NOMO-1 treated with DMSO at 0.1 percent for 48 hours (cell line): Measurements from ENCODE around the gene CCDC148.
A peak's percentile ranks its signal among the peaks of the same experiment; 100 is the strongest.
"Not testable (repeated sequence)": the region's sequence is repeated elsewhere in the genome, so short reads cannot be mapped to it uniquely, and the experiment has no call there.

Experiments
- DNase-seq: peaks from one replicate; lab custom pipeline; 2025; ENCODE audit not compliant: unreplicated experiment; lab: John Stamatoyannopoulos, UW

The CCDC148 gene

DNA sequence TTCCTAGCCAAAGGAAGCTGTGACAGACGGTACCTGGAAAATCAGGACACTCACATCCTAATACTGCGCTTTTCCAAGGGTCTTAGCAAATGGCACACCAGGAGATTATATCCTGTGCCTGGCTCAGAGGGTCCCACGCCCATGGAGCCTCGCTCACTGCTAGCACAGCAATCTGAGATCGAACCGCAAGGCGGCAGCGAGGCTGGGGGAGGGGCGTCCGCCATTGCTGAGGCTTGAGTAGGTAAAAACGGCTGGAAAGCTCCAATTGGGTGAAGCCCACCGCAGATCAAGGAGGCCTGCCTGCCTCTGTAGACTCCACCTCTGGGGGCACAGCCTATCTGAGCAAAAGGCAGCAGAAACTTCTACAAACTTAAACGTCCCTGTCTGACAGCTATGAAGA is 22.8 kb downstream of the CCDC148 start:
- not testable (repeated sequence) for DNase-seq

DNA sequence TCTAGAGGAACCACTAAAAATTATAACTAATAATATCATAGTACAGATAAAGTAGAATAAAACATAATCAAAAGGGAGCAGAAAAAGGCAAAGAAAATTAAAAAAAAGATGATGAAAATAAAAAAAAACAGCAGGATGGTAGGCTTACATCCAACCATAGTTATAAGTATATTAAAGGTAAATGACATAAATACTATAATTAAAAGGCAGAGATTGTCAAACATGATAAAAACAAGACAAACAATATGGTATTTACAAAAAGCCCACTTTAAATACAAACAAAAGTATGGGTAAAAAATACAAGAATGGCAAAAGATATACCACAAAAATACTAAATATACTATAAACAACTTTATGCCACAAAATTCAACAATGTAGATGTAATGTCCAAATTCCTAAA is 24.4 kb downstream of the CCDC148 start:
- no peak for DNase-seq

GRCh38 chr2:158414538-158414937 is 42.0 kb downstream of the CCDC148 start:
- no peak for DNase-seq

GRCh38 chr2:158413581-158413980 is 43.0 kb downstream of the CCDC148 start:
- no peak for DNase-seq

DNA sequence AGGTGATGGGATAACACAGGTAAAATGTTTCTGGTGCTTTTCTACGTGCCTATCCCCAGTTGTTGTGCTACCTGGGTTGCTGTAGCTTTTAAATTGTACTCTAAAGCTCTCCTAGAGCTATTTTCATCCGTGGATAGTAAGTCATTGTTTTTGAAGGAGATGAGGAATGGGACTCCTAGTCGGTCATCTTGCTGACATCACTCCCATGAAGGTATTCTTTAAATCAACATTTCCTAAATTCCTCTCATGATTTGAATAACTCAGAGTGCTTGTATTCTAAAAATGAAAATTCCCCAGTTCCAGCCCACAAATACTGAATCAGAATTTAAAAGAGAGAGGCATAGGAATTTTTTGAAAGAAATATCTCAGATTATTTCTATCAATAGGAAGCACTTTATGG is 44.3 kb downstream of the CCDC148 start:
- DNase-seq, result no peak

DNA sequence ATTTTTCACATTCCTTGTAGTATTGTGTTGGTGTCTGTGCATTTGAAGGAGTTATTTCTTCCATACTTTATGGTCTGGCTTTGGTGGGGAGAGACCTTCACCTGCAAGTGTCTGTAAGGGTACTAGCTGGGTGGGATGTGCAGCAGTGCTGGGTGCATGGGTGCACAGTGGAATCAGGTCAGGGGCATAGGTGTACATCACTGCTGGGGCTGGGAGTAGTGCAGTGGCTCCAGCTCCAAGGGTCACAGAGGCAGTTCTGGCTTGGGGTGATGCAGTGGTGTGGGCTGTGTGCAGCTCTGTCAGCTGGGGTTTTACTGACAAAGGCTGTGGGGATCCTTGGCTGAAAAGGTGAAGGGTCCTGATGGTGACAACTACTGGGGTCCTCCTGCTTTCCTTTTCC is 44.8 kb downstream of the CCDC148 start:
- no peak for DNase-seq

DNA sequence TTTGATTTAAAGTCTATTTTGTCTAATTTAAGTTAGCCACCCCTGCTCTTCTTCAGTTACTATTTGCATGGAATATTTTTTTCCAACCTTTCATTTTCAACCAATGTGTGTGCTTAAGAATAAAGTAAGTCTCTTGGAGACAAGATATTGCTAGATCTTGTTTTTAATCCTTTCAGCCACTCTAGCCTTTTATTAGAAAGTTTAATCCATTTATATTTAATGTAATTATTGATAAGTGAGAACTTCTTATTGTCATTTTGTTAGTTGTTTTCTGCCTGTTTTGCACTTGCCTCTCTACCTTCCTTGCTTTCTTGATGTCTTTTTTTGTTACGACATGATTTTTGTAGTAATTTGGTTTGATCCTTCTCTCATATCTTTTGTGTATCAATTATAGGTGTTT is 46.4 kb downstream of the CCDC148 start:
- DNase-seq, result no peak

DNA sequence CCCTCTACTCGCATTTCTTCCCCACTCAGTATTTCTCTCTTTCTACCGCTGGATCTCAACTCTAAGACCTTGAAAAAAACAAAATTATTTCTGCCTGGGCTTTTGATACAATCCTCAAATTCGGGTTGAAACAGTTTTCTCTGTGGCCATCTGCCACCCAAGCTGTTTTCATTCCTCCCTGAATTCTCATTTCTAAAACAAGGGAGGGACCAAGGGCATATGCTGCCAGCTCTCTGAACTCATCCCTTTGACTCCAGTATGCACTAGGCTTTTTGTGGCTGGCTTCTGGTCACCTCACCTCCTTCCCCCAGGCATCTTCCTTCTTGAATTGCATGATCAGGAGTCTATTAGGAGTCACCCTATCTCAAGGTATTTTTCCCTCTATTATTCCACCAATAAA is 49.5 kb downstream of the CCDC148 start:
- DNase-seq, result no peak

DNA sequence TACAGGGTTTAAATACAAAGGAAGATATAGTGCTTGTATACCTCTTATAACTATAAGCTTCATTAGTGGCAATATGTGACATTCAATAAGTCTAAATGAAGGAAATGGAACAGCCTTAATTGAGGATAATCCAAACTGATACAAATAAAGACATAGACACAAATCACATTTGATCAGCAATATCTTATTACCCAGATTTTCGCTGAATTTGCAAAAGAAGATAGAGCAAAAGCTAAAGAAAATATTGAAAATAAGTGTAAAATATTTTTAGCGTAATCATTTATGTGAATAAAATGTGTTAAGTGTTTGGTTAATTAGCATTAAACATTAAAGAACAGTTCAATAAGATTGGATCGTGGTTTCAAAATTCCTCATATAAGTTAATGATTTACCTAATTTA is 51.2 kb downstream of the CCDC148 start:
- DNase-seq, result no peak

DNA sequence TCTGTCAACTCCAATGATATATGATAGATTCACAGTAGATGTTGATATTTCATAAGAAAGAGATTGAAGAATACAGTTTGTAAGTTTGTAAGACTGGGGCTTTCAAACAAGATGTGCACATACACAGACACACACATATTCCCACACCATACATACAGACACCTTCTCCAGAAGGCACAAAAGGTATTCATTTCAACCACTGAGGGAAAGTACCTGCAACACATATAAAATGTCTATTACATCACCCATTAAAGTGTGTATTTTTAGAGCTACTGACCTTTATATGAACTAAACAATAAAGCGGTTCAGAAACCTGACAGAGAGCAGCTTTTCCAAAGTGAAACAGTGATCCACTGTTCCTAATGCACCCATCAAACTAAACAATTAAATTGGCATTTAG is 53.3 kb downstream of the CCDC148 start:
- no peak for DNase-seq

GRCh38 chr2:158402665-158403064 is 53.9 kb downstream of the CCDC148 start:
- DNase-seq, result peak; percentile 3

DNA sequence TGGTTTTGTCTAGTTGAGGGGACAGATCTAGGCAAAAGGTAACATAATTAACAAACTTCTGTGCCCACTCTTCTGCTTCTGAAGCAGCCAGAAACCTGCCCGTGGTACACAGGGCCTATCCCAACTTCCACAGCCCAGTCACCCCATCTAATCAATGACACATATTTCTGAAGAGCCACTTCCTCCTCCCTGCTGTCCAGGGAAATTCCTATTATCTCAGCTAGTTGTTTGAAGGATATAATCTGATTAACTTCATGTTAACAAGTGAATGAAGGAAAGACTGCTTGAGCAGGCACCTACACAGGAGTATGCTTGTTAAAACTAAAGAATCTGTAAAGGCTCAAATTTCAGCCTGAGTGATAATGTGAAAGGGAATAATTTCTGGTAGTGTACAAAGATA is 61.4 kb downstream of the CCDC148 start:
- no peak for DNase-seq

DNA sequence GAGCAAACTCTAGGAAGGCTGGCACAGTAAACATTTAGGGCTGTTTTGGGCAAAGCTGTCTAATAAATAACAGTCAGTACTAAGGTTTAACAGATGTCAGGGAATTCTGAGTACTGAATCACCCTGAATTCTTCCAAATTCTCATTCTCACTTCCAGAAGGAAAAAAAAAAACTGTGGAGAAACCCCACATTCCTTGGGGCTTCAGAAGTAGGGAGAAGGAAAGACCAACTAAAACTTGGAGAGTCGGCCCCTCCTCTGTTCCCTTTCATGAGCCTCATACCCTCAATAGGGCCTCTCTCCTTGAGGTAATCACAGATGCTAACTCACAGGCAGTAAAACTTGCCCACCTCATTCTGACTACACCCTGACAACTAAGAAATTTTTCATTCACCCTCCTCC is 62.1 kb downstream of the CCDC148 start:
- DNase-seq, result no peak

DNA sequence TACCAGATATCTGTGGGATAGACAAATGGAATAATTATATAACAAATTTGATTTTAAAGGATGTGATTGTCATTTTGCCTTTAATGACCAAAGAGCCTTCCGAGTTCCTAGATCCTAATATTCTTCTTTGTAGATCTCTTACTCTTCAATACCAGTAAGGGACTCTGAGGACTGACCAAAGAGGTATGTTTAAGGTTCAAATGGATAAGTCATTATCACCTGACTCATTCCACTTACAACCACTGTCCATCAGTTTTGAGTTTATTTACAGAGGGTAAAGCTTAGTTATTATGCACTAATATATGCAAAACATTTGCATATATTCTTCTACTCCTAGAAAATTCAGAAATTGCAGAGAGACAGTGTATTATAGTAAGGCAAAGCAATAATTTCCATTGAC is 62.7 kb downstream of the CCDC148 start:
- DNase-seq, result no peak

GRCh38 chr2:158392687-158393086 is 63.9 kb downstream of the CCDC148 start:
- no peak for DNase-seq

- peak; percentile 2 for DNase-seq
These were observed 64.7 kb downstream of the CCDC148 start for GRCh38 chr2:158391876-158392275.

GRCh38 chr2:158391361-158391760 is 65.2 kb downstream of the CCDC148 start:
- no peak for DNase-seq

- no peak for DNase-seq
These were observed 68.4 kb downstream of the CCDC148 start for GRCh38 chr2:158388159-158388558.

GRCh38 chr2:158385646-158386045 is 70.9 kb downstream of the CCDC148 start:
- DNase-seq, result no peak

DNA sequence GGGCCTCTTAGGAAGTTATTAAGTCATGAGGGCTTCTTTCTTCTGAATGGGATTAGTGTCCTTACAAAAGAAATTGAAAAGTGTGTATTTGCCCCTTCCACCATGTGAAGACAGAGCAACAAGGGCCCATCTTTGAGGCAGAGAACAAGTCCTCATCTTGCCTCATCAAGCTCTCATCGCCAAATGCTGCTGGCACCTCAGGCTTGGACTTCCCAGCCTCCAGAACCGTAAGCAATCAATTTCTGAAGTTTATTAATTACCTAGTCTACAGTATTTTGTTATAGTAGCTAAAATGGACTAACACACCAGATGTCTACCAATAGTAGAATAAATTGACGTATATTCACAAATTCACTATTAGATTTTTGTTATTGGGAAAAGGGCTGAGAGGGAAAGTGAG is 74.6 kb downstream of the CCDC148 start:
- DNase-seq, result no peak

DNA sequence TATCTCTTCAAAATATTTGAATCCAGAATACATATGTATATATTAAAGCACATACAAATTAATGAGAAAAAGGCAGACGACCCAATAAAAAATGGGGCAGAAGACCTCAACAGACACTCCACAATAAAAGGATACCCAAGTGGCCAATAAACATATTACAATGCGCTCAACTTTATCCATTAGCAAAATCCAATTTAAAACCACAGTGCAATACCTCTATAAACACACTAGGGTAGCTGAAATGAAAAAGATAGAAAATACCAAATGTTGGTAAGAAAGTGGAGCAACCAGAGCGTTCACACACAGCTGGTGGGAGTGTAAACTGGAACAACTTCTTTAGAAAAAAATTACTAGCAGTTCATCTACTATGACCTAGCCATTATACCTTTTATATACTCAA is 75.3 kb downstream of the CCDC148 start:
- no peak for DNase-seq

- no peak for DNase-seq
These were observed 75.8 kb downstream of the CCDC148 start for GRCh38 chr2:158380746-158381145.

DNA sequence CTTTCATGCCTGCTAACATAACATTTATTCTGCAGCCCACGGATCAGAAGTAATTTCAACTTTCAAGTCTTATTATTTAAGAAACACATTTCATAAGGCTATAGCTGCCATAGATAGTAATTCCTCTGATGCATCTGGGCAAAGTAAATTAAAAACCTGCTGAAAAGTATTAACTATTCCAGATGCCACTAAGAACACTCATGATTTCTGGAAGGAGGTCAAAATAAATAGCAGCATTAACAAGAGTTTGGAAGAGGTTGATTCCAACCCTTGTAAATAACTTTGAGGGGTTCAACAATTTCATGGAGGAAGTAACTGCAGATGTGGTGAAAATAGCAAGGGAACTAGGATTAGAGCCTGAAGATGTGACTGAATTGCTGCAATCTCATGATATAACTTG is 77.6 kb downstream of the CCDC148 start:
- DNase-seq, result no peak

- no peak for DNase-seq
These were observed 90.2 kb downstream of the CCDC148 start for GRCh38 chr2:158366342-158366741.
